Measurements from ENCODE around the gene CAST.

Gene CAST

GRCh38 chr5:96747720-96748119 lies 85.5 kb downstream of the CAST start:
- no peak for DNase-seq (ENCODE audit: low spot score)

- DNase-seq (ENCODE audit: low spot score) = no peak
Observed at GRCh38 chr5:96750110-96750822, 88.1 kb downstream of the CAST start.

GRCh38 chr5:96751203-96752169 lies 89.3 kb downstream of the CAST start:
- DNase-seq (ENCODE audit: low spot score) = no peak

GRCh38 chr5:96752341-96753016 lies 90.3 kb downstream of the CAST start:
- peak; percentile 36 for DNase-seq (ENCODE audit: low spot score)

GRCh38 chr5:96753017-96753397 lies 90.8 kb downstream of the CAST start:
- no peak for DNase-seq (ENCODE audit: low spot score)

- no peak for DNase-seq (ENCODE audit: low spot score)
Observed at GRCh38 chr5:96753848-96754247, 91.7 kb downstream of the CAST start.

GRCh38 chr5:96755851-96756250 lies 93.7 kb downstream of the CAST start:
- no peak for DNase-seq (ENCODE audit: low spot score)

- no peak for DNase-seq (ENCODE audit: low spot score)
Observed at GRCh38 chr5:96756985-96757384, 94.8 kb downstream of the CAST start.

GRCh38 chr5:96758621-96759020 lies 96.4 kb downstream of the CAST start:
- DNase-seq (ENCODE audit: low spot score) = no peak

- DNase-seq (ENCODE audit: low spot score) = no peak
Observed at GRCh38 chr5:96761618-96762017, 99.4 kb downstream of the CAST start.

GRCh38 chr5:96763026-96763425 lies 100.8 kb downstream of the CAST start:
- DNase-seq (ENCODE audit: low spot score) = no peak

GRCh38 chr5:96765043-96765442 lies 102.9 kb downstream of the CAST start:
- DNase-seq (ENCODE audit: low spot score) = no peak

- DNase-seq (ENCODE audit: low spot score) = no peak
Observed at GRCh38 chr5:96768708-96769251, 106.6 kb downstream of the CAST start.

GRCh38 chr5:96771395-96771794 lies 109.2 kb downstream of the CAST start:
- no peak for DNase-seq (ENCODE audit: low spot score)

GRCh38 chr5:96772111-96772510 lies 109.9 kb downstream of the CAST start:
- DNase-seq (ENCODE audit: low spot score) = no peak

- DNase-seq (ENCODE audit: low spot score) = no peak
Observed at GRCh38 chr5:96772542-96772941, 110.4 kb downstream of the CAST start.

GRCh38 chr5:96775050-96775449 lies 112.9 kb downstream of the CAST start:
- DNase-seq (ENCODE audit: low spot score) = no peak

- DNase-seq (ENCODE audit: low spot score) = no peak
Observed at GRCh38 chr5:96775689-96776088, 113.5 kb downstream of the CAST start.

- DNase-seq (ENCODE audit: low spot score) = no peak
Observed at GRCh38 chr5:96776621-96777020, 114.4 kb downstream of the CAST start.

GRCh38 chr5:96778409-96778808 lies 116.2 kb downstream of the CAST start:
- no peak for DNase-seq (ENCODE audit: low spot score)

GRCh38 chr5:96780626-96781025 lies 118.5 kb downstream of the CAST start:
- no peak for DNase-seq (ENCODE audit: low spot score)

Measured in COLO829 (cell line).